ENCODE data around the gene GVQW3. TPM values are rescaled to one million over a fixed set of nuclear protein-coding genes. Genes with fewer than 3 reads are reported as not detected.

The GVQW3 gene
- total and polyA plus RNA-seq, 2 of the 13 experiments (the other 11 are each of a cell fraction or from before 2014, with no cell fraction given): 5.0 to 5.6 TPM

DNA sequence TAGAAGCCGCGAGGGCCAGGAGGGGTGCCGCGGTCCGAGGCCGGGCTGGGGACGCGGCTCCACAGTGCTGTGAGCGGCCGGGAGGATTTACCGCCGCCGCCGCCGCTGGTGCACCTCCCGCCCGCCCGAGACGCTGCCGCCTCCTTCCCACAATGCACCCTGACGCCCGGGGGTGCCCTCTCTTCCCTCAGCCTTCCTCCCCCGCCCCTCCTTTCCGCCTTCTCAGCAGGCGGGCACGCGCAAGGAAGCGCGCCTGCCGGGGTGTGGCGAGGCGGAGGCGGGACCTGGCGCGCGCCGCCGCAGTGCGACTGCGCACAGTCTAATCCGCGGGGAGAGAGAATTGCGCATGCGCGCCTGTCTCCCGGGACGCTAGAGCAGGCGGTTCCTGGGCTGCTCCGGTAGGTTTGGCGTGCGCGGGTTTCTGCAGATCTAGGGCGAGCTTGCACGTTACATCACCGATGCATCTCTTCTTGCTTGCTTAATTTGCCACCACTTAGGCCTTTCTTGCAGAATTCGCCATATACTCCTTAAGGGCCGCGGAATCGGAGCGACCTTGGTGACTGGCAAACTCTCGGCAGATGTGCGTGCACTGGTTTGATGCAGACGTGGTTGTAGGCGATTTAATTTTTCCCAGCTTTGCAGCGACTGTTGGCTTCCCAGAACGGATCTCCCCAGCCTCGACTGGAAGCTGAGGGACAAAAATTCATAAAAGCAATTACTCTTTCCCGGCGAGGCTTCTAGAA, at the start of gene GVQW3, which contains the start of gene THAP12 (continued):
- no peak for TF ChIP-seq JUNB (CRISPR knock-in tag; IDR thresholded peaks at IDR 0.05; ENCODE audit: borderline replicate concordance)
- TF ChIP-seq ZNF331 (CRISPR knock-in tag; IDR thresholded peaks at IDR 0.05): 0 out of 2 replicates have a peak, but pooled peaks have one; percentile 7
- 0 out of 2 replicates have a peak, but pooled peaks have one; percentile 63 for TF ChIP-seq ZNF713 (CRISPR knock-in tag; IDR thresholded peaks at IDR 0.05)
- no peak for TF ChIP-seq ZNF891 (CRISPR knock-in tag; IDR thresholded peaks at IDR 0.05)
- peak; percentile 81 for TF ChIP-seq RBFOX2 (IDR thresholded peaks at IDR 0.05; ENCODE audit: low read depth, low read length)
- TF ChIP-seq ADNP (CRISPR knock-in tag; IDR thresholded peaks at IDR 0.05): no peak
- TF ChIP-seq GTF3A (CRISPR knock-in tag; conservative IDR thresholded peaks at IDR 0.05): no peak
- TF ChIP-seq ZNF703 (CRISPR knock-in tag; IDR thresholded peaks at IDR 0.05; ENCODE audit: borderline replicate concordance): peak; percentile 65; the same call in 1 of the 2 replicates
- TF ChIP-seq RELA (CRISPR knock-in tag; IDR thresholded peaks at IDR 0.05): no peak
- no peak for TF ChIP-seq THYN1 (CRISPR knock-in tag; IDR thresholded peaks at IDR 0.05; ENCODE audit: borderline replicate concordance, low read depth)
- no peak for TF ChIP-seq NPAS2 (CRISPR knock-in tag; IDR thresholded peaks at IDR 0.05; ENCODE audit: borderline replicate concordance)
- no peak for TF ChIP-seq ZNF383 (CRISPR knock-in tag; IDR thresholded peaks at IDR 0.05; ENCODE audit: borderline replicate concordance)
- TF ChIP-seq EEA1 (CRISPR knock-in tag; IDR thresholded peaks at IDR 0.05; ENCODE audit: borderline replicate concordance): no peak; the same call in 1 of the 2 replicates
- 0 out of 2 replicates have a peak, but pooled peaks have one; percentile 39 for TF ChIP-seq ZNF646 (CRISPR knock-in tag; IDR thresholded peaks at IDR 0.05)
- TF ChIP-seq NRL (CRISPR knock-in tag; IDR thresholded peaks at IDR 0.05; ENCODE audit: borderline replicate concordance): peak; percentile 43; the same call in 1 of the 2 replicates
- no peak for TF ChIP-seq ZNF878 (CRISPR knock-in tag; IDR thresholded peaks at IDR 0.05)
- TF ChIP-seq, protein P1, sequence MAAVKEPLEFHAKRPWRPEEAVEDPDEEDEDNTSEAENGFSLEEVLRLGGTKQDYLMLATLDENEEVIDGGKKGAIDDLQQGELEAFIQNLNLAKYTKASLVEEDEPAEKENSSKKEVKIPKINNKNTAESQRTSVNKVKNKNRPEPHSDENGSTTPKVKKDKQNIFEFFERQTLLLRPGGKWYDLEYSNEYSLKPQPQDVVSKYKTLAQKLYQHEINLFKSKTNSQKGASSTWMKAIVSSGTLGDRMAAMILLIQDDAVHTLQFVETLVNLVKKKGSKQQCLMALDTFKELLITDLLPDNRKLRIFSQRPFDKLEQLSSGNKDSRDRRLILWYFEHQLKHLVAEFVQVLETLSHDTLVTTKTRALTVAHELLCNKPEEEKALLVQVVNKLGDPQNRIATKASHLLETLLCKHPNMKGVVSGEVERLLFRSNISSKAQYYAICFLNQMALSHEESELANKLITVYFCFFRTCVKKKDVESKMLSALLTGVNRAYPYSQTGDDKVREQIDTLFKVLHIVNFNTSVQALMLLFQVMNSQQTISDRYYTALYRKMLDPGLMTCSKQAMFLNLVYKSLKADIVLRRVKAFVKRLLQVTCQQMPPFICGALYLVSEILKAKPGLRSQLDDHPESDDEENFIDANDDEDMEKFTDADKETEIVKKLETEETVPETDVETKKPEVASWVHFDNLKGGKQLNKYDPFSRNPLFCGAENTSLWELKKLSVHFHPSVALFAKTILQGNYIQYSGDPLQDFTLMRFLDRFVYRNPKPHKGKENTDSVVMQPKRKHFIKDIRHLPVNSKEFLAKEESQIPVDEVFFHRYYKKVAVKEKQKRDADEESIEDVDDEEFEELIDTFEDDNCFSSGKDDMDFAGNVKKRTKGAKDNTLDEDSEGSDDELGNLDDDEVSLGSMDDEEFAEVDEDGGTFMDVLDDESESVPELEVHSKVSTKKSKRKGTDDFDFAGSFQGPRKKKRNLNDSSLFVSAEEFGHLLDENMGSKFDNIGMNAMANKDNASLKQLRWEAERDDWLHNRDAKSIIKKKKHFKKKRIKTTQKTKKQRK (IDR thresholded peaks at IDR 0.05; ENCODE audit: low read length): no peak
- 0 out of 2 replicates have a peak, but pooled peaks have one; percentile 73 for TF ChIP-seq CBFB (CRISPR knock-in tag; IDR thresholded peaks at IDR 0.05)
- TF ChIP-seq, protein P2, sequence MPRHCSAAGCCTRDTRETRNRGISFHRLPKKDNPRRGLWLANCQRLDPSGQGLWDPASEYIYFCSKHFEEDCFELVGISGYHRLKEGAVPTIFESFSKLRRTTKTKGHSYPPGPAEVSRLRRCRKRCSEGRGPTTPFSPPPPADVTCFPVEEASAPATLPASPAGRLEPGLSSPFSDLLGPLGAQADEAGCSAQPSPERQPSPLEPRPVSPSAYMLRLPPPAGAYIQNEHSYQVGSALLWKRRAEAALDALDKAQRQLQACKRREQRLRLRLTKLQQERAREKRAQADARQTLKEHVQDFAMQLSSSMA (CRISPR knock-in tag; IDR thresholded peaks at IDR 0.05): 0 out of 2 replicates have a peak, but pooled peaks have one; percentile 53
